NCI-H1417 treated with DMSO at 0.1 percent for 48 hours (cell line): ENCODE measurements around the gene TLK1.
"Not testable (repeated sequence)": the region's sequence is repeated elsewhere in the genome, so short reads cannot be mapped to it uniquely, and the experiment has no call there.

Experiments
- DNase-seq: peaks from one replicate; lab custom pipeline; 2025; lab: John Stamatoyannopoulos, UW

Gene TLK1

GRCh38 chr2:171084128-171084527 lies 76.6 kb downstream of the TLK1 start:
- no peak for DNase-seq

- no peak for DNase-seq
Observed at GRCh38 chr2:171083451-171083850, 77.2 kb downstream of the TLK1 start.

GRCh38 chr2:171081649-171082111 lies 79.0 kb downstream of the TLK1 start:
- DNase-seq: no peak

GRCh38 chr2:171080607-171081006 lies 80.1 kb downstream of the TLK1 start:
- DNase-seq: no peak

- not testable (repeated sequence) for DNase-seq
Observed at GRCh38 chr2:171076422-171076821, 84.3 kb downstream of the TLK1 start.

- no peak for DNase-seq
Observed at GRCh38 chr2:171072164-171072563, 88.5 kb downstream of the TLK1 start.

GRCh38 chr2:171069286-171069956 lies 91.3 kb downstream of the TLK1 start:
- DNase-seq: no peak

- DNase-seq: no peak
Observed at GRCh38 chr2:171066110-171066509, 94.6 kb downstream of the TLK1 start.

GRCh38 chr2:171057575-171057974 lies 103.1 kb downstream of the TLK1 start:
- DNase-seq: no peak

GRCh38 chr2:171056307-171056706 lies 104.4 kb downstream of the TLK1 start:
- no peak for DNase-seq

GRCh38 chr2:171049691-171050090 lies 111.0 kb downstream of the TLK1 start:
- no peak for DNase-seq

GRCh38 chr2:171046048-171046560 lies 114.6 kb downstream of the TLK1 start:
- no peak for DNase-seq

- DNase-seq: no peak
Observed at GRCh38 chr2:171044416-171044815, 116.3 kb downstream of the TLK1 start.

GRCh38 chr2:171042253-171042969 lies 118.3 kb downstream of the TLK1 start:
- DNase-seq: no peak

- DNase-seq: no peak
Observed at GRCh38 chr2:171036532-171036931, 124.2 kb downstream of the TLK1 start.

GRCh38 chr2:171034315-171034714 lies 126.4 kb downstream of the TLK1 start:
- DNase-seq: no peak

GRCh38 chr2:171025214-171025613 lies 135.5 kb downstream of the TLK1 start:
- no peak for DNase-seq

- DNase-seq: no peak
Observed at GRCh38 chr2:171018522-171018921, 142.2 kb downstream of the TLK1 start.

- no peak for DNase-seq
Observed at GRCh38 chr2:171016125-171016524, 144.6 kb downstream of the TLK1 start.

- DNase-seq: no peak
Observed at GRCh38 chr2:171013851-171014250, 146.8 kb downstream of the TLK1 start.

GRCh38 chr2:171009386-171009785 lies 151.3 kb downstream of the TLK1 start:
- DNase-seq: no peak

GRCh38 chr2:171008550-171009205 lies 152.0 kb downstream of the TLK1 start:
- no peak for DNase-seq

GRCh38 chr2:171004833-171005232 lies 155.9 kb downstream of the TLK1 start:
- DNase-seq: no peak
